ENCODE measurements around the gene SOCS3.

Gene SOCS3

GRCh38 chr17:78359997-78360370 is at the start of gene SOCS3:
SOCS3 (minus strand) TSS chr17:78360077; CDS start chr17:78359095, 982 bp downstream.
- H3K36me3 Mint-ChIP-seq: no peaks in the 10 kb centered on the region

GRCh38 chr17:78409191-78409928 is 49.5 kb upstream of the SOCS3 start:
- Mint-ChIP-seq H3K9me3 (no peaks in the 10 kb centered on the region), H3K36me3 (peaks cover 14% of the 10 kb centered on the region), H3K27me3 (no peaks in the 10 kb centered on the region), H3K27ac (peak overlapping the region; percentile 65), H3K4me1 (peaks cover 13% of the 10 kb centered on the region), H3K4me3 (no peak overlapping the region)
- ATAC-seq (ENCODE audit: low read depth) (no peak), DNase-seq (ENCODE audit: low spot score in 2 of 2) (no peak)

More at GRCh38 chr17:78359997-78360370, at the start of gene SOCS3:
- ATAC-seq (ENCODE audit: low read depth) (peak; percentile 53), DNase-seq (ENCODE audit: low spot score in 2 of 2) (peak; percentile 80 to 81)
- Mint-ChIP-seq H3K27ac (peak within 1 kb of the TSS; percentile 91), H3K9me3 (no peaks in the 10 kb centered on the region), H3K4me3 (peak within 1 kb of the TSS; percentile 87), H3K4me1 (peaks cover 30% of the 10 kb centered on the region), H3K27me3 (peaks cover 5% of the 10 kb centered on the region)

DNA sequence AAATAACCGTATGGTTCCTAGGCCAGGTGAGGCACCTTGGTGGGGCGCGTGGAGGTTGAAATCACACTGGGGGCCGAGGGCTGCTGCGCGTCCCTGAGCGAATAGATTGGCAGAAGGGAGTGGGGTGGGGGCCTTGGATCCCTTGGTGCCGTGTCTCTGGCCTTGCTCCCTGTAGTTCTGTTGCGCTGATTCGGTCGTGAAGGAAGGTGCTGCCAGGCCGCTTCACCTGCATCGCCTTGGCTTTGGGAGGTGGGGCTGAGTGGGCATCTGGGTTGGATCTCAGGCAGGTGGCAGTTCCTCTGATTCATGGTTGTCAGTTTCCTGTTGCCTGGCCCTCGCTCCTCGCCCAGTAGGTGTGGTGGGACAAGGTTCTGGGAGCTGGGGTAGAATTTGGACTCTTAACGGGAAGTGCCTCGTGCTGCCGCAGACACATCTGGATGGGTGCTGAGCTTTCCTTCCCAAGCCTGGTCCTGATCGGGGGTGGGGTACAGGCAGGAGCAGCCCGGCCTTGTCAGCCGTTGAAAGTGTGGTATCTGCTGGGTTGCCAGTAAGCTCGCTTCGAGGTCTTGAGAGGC is 48.7 kb upstream of the SOCS3 start:
- H3K9me3 Mint-ChIP-seq: no peaks in the 10 kb centered on the region
- no peak for DNase-seq (ENCODE audit: low spot score in 2 of 2)
- H3K36me3 Mint-ChIP-seq: peaks cover 17% of the 10 kb centered on the region
- H3K27ac Mint-ChIP-seq: peak overlapping the region; percentile 65
- ATAC-seq (ENCODE audit: low read depth): no peak
- H3K4me1 Mint-ChIP-seq: peaks cover 13% of the 10 kb centered on the region
- no peaks in the 10 kb centered on the region for H3K27me3 Mint-ChIP-seq
- H3K4me3 Mint-ChIP-seq: no peak overlapping the region

GRCh38 chr17:78407387-78408000 is 47.6 kb upstream of the SOCS3 start:
- H3K4me3 Mint-ChIP-seq: no peak overlapping the region
- peaks cover 22% of the 10 kb centered on the region for H3K36me3 Mint-ChIP-seq
- H3K9me3 Mint-ChIP-seq: no peaks in the 10 kb centered on the region
- H3K27me3 Mint-ChIP-seq: no peaks in the 10 kb centered on the region
- peaks cover 6% of the 10 kb centered on the region for H3K4me1 Mint-ChIP-seq
- no peak overlapping the region for H3K27ac Mint-ChIP-seq
- DNase-seq (ENCODE audit: low spot score in 2 of 2) (no peak), ATAC-seq (ENCODE audit: low read depth) (no peak)

DNA sequence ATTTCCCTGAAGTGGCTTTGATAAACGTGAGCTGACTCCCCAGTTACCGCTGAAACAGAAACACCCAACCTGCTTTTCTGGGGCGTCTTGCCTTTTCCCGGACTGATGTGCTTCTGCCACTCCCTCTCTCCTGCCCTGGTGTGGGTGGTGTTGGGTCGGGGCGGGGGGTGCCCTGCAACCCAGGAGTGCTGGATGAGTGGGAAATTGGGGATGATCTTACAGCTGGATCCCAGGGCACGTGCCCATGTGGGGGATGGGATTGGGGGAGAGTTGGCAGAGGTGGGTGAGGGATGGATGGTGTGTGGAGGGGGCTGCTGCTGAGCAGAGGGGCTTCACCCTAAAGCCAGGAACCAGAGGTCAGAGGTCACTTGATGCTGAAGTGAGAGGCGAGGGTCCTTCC is 47.0 kb upstream of the SOCS3 start:
- DNase-seq (ENCODE audit: low spot score in 2 of 2): no peak
- ATAC-seq (ENCODE audit: low read depth): no peak
- no peak overlapping the region for H3K4me3 Mint-ChIP-seq
- H3K36me3 Mint-ChIP-seq: peaks cover 24% of the 10 kb centered on the region
- peak overlapping the region; percentile 55 for H3K27ac Mint-ChIP-seq
- H3K9me3 Mint-ChIP-seq: no peaks in the 10 kb centered on the region
- peaks cover 4% of the 10 kb centered on the region for H3K4me1 Mint-ChIP-seq
- H3K27me3 Mint-ChIP-seq: no peaks in the 10 kb centered on the region

DNA sequence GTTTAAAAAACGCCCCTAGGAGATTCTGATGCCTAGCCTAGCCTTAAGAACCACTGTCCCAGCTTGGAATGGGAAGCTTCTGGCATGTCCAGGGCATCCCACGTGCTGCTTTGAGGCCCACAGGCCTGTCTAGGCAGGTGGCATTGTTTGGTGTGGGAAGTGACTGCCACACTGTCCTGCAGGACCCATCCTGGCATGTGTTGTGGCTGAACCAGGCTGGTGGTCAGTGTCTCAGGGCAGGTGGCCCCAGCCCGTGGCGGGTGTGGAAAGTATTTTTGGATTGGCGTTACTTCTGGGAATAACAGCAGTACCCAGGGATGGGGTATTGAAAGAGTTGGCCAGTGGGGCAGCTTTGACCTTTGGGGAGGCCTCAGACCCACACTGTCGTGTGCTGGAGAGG is 46.5 kb upstream of the SOCS3 start:
- Mint-ChIP-seq H3K27me3 (no peaks in the 10 kb centered on the region), H3K4me3 (no peak overlapping the region), H3K4me1 (peaks cover 4% of the 10 kb centered on the region), H3K27ac (no peak overlapping the region), H3K36me3 (peaks cover 24% of the 10 kb centered on the region), H3K9me3 (no peaks in the 10 kb centered on the region)
- ATAC-seq (ENCODE audit: low read depth) (no peak), DNase-seq (ENCODE audit: low spot score in 2 of 2) (no peak)

GRCh38 chr17:78403822-78404221 is 43.9 kb upstream of the SOCS3 start:
- Mint-ChIP-seq H3K36me3 (peaks cover 23% of the 10 kb centered on the region), H3K4me3 (no peak overlapping the region), H3K27ac (no peak overlapping the region), H3K27me3 (no peaks in the 10 kb centered on the region), H3K9me3 (no peaks in the 10 kb centered on the region), H3K4me1 (no peaks in the 10 kb centered on the region)
- DNase-seq (ENCODE audit: low spot score in 2 of 2) (no peak), ATAC-seq (ENCODE audit: low read depth) (no peak)

DNA sequence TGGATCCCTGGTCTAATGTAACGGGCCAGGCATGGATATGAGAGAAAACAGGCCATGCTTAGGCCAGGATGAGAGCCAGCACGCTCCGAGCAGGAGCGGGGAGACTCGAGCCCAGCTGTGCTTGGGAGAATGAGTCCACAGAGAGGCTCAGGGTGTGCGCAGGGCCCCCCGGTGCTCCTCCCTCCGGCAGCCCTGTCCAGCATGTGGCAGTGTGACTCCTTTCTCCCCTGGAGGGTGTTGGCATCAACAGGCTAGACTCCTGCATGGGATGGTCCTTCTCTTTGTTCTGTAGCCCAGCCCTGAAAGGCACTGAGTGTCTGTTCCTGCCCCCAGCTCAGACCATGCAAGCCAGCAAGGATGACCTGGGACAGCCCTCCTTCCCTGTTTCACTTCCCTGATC is 42.0 kb upstream of the SOCS3 start:
- no peak for DNase-seq (ENCODE audit: low spot score in 2 of 2)
- Mint-ChIP-seq H3K4me3 (no peak overlapping the region), H3K36me3 (peaks cover 30% of the 10 kb centered on the region), H3K4me1 (no peaks in the 10 kb centered on the region), H3K27me3 (no peaks in the 10 kb centered on the region), H3K27ac (no peak overlapping the region), H3K9me3 (no peaks in the 10 kb centered on the region)
- no peak for ATAC-seq (ENCODE audit: low read depth)

GRCh38 chr17:78401246-78401645 is 41.4 kb upstream of the SOCS3 start:
- no peaks in the 10 kb centered on the region for H3K9me3 Mint-ChIP-seq
- no peaks in the 10 kb centered on the region for H3K27me3 Mint-ChIP-seq
- peaks cover 34% of the 10 kb centered on the region for H3K36me3 Mint-ChIP-seq
- H3K4me1 Mint-ChIP-seq: no peaks in the 10 kb centered on the region
- DNase-seq (ENCODE audit: low spot score in 2 of 2): no peak
- H3K4me3 Mint-ChIP-seq: no peak overlapping the region
- no peak overlapping the region for H3K27ac Mint-ChIP-seq
- no peak for ATAC-seq (ENCODE audit: low read depth)

GRCh38 chr17:78400581-78401240 is 40.8 kb upstream of the SOCS3 start:
- DNase-seq (ENCODE audit: low spot score in 2 of 2) (no peak), ATAC-seq (ENCODE audit: low read depth) (no peak)
- no peak overlapping the region for H3K27ac Mint-ChIP-seq
- no peaks in the 10 kb centered on the region for H3K4me1 Mint-ChIP-seq
- H3K27me3 Mint-ChIP-seq: no peaks in the 10 kb centered on the region
- no peak overlapping the region for H3K4me3 Mint-ChIP-seq
- H3K9me3 Mint-ChIP-seq: no peaks in the 10 kb centered on the region
- H3K36me3 Mint-ChIP-seq: peaks cover 38% of the 10 kb centered on the region

GRCh38 chr17:78399693-78400144 is 39.8 kb upstream of the SOCS3 start:
- Mint-ChIP-seq H3K27ac (no peak overlapping the region), H3K4me1 (no peaks in the 10 kb centered on the region), H3K36me3 (peaks cover 37% of the 10 kb centered on the region), H3K4me3 (no peak overlapping the region), H3K9me3 (no peaks in the 10 kb centered on the region), H3K27me3 (no peaks in the 10 kb centered on the region)
- no peak for DNase-seq (ENCODE audit: low spot score in 2 of 2)
- ATAC-seq (ENCODE audit: low read depth): no peak

DNA sequence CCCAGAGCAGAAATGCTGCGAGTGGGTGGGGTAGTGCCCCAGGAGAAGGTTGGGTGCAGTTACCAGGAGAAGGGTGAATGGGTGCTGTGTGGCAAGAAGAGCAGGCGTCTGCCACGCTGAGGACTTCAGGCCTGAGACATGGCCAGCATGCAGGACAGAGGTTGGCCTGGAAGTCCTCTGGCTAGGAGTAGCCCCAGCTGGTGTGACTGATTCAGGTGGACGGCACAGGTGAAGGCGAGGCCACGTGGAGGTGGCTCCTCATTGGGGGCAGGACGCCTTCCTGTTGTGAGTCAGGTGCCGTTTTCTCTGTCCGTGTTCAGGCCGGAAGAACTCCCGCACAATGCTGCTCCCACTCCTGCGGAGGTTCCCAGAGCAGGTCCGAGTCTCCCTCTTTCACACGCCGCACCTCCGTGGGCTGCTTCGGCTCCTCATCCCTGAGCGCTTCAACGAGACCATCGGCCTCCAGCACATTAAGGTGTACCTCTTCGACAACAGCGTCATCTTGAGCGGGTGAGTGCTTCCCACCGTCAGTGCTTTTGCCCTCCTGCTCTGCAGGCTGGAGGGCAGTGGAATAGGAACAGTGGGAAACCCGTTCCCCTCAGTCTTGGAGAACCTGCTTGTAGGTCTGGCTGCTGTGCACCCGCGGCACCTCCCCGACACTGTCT is 39.3 kb upstream of the SOCS3 start:
- no peak overlapping the region for H3K27ac Mint-ChIP-seq
- no peak overlapping the region for H3K4me3 Mint-ChIP-seq

DNA sequence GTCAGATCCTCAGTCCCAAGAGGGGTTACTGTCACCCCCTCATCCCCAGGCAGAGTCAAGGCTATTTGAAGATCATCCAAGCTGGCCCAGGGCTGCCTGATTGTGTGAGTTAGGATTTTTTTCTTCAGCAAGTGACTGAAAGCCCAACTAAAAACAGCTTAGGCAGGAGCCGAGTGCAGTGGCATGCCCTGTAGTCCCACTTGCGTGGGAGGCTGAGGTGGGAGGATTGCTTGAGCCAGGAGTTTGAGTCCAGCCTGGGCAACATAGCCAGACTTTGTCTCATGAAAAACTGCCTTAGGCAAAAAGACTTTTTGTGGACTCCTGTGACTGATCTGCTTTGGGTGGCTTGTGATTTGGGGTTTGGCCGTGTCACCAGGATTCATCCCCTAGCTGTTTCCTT is 38.5 kb upstream of the SOCS3 start:
- no peaks in the 10 kb centered on the region for H3K27me3 Mint-ChIP-seq
- no peak for ATAC-seq (ENCODE audit: low read depth)
- no peak overlapping the region for H3K4me3 Mint-ChIP-seq
- no peak overlapping the region for H3K27ac Mint-ChIP-seq
- H3K9me3 Mint-ChIP-seq: no peaks in the 10 kb centered on the region
- DNase-seq (ENCODE audit: low spot score in 2 of 2): no peak
- H3K36me3 Mint-ChIP-seq: peaks cover 36% of the 10 kb centered on the region
- H3K4me1 Mint-ChIP-seq: peaks cover 5% of the 10 kb centered on the region

More for the DNA sequence above, 39.3 kb upstream of the SOCS3 start:
- ATAC-seq (ENCODE audit: low read depth): no peak
- H3K9me3 Mint-ChIP-seq: no peaks in the 10 kb centered on the region
- DNase-seq (ENCODE audit: low spot score in 2 of 2): no peak
- H3K36me3 Mint-ChIP-seq: peaks cover 39% of the 10 kb centered on the region
- peaks cover 2% of the 10 kb centered on the region for H3K4me1 Mint-ChIP-seq
- H3K27me3 Mint-ChIP-seq: no peaks in the 10 kb centered on the region

DNA sequence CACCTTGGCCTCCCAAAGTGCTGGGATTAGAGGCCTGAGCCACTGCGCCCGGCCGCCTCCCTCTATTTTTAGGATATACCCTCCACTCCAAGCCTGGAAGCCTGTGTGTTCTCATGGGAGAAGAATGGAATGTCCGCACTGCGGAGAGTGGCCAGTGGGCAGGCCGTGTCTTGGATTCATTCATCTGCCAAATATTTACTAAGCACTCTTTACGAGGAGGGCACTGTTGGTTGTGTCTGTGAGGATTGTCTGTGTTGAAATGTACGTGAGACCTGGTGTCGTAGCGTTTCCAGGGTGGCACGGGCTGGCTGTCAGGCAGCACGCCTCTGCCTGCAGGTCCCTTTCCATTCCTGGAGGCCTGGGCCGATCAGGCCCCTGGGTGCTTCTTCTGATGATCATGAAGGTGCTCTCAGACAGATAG is 37.8 kb upstream of the SOCS3 start:
- DNase-seq (ENCODE audit: low spot score in 2 of 2): no peak
- Mint-ChIP-seq H3K36me3 (peaks cover 31% of the 10 kb centered on the region), H3K27ac (no peak overlapping the region)

More for the DNA sequence above, 37.8 kb upstream of the SOCS3 start:
- H3K4me3 Mint-ChIP-seq: no peak overlapping the region
- ATAC-seq (ENCODE audit: low read depth): no peak
- H3K9me3 Mint-ChIP-seq: no peaks in the 10 kb centered on the region
- no peaks in the 10 kb centered on the region for H3K27me3 Mint-ChIP-seq
- peaks cover 8% of the 10 kb centered on the region for H3K4me1 Mint-ChIP-seq

Measured in memory B cell (primary cell).